Thyroid gland (tissue), 4 donors: ENCODE data around the gene NUP62. TPM values are rescaled to one million over a fixed set of nuclear protein-coding genes. Genes with fewer than 3 reads are reported as not detected.
"Not testable (repeated sequence)": the region's sequence is repeated elsewhere in the genome, so short reads cannot be mapped to it uniquely, and the experiment has no call there.

Experiments
- DNase-seq, 2 donors: peaks; one replicate each; pipeline ENCODE4 v3.0.0-alpha.2; 2019
- H3K27ac ChIP-seq, 3 donors: fragments of 200-600 bp; sonication (generic); 1 replicate in 2 of 3; 2 replicates in 1 of 3; pipeline ENCODE4 v1.5.1; 2016 to 2019; ENCODE audit warnings: mild to moderate bottlenecking in 1 of 3, moderate library complexity in 1 of 3
- H3K27me3 ChIP-seq: fragments of 200-600 bp; sonication (generic); one replicate; pipeline ENCODE4 v1.5.1; 2019
- H3K36me3 ChIP-seq, 2 donors: fragments of 200-600 bp; sonication (generic); one replicate each; pipeline ENCODE4 v1.5.1; 2016 to 2019
- H3K4me1 ChIP-seq, 2 donors: fragments of 200-600 bp; sonication (generic); one replicate each; pipeline ENCODE4 v1.5.1; 2017 to 2019
- H3K4me3 ChIP-seq, 3 donors: fragments of 200-600 bp; sonication (generic); replicated peaks in 1 of 3; 1 replicate in 2 of 3; 2 replicates in 1 of 3; pipeline ENCODE4 v1.5.1; 2016; ENCODE audit warnings: mild to moderate bottlenecking in 1 of 3
- H3K9me3 ChIP-seq: fragments of 200-600 bp; sonication (generic); one replicate; pipeline ENCODE4 v1.5.1; 2017
- POLR2A ChIP-seq, 2 donors: fragments of 450-650 bp; IDR thresholded peaks; one replicate each; pipeline ENCODE4 v1.6.1; 2017; ENCODE audit warnings: antibody characterized with exemption in 2 of 2, mild to moderate bottlenecking in 2 of 2, moderate library complexity in 1 of 2
- WGBS, 2 donors: methylation state at CpG; one replicate each; pipeline ENCODE4 v1.1.5; 2017; 5-methylcytosine and 5-hydroxymethylcytosine counted together
- intact Hi-C: fragments of 100-400 bp; cut with DNase I; formaldehyde crosslinking; loops from one replicate; pipeline ENCODE4 v1.15.1; 2023
- total RNA-seq, 4 donors: library from RNA; depleted of rRNA; stranded (reverse); fragments of >200 nt; gene quantifications; one replicate each; pipeline ENCODE4 v1.2.3, GENCODE V29; 2016
- TF ChIP-seq, protein P1 (sequence below), 6 experiments: fragments of 200-600 bp in 3 of 6; fragments of 450-650 bp in 3 of 6; sonication (generic) in 3 of 6; IDR thresholded peaks; one replicate each; pipeline ENCODE4 v1.5.1; 2016 to 2019; ENCODE audit warnings: antibody characterized with exemption in 6 of 6, mild to moderate bottlenecking in 2 of 6, inconsistent platforms in 1 of 6, moderate library complexity in 1 of 6

Gene NUP62
- total RNA-seq, 4 donors from 2014 or later = 27.5 to 32.3 (median 30.5) TPM

DNA sequence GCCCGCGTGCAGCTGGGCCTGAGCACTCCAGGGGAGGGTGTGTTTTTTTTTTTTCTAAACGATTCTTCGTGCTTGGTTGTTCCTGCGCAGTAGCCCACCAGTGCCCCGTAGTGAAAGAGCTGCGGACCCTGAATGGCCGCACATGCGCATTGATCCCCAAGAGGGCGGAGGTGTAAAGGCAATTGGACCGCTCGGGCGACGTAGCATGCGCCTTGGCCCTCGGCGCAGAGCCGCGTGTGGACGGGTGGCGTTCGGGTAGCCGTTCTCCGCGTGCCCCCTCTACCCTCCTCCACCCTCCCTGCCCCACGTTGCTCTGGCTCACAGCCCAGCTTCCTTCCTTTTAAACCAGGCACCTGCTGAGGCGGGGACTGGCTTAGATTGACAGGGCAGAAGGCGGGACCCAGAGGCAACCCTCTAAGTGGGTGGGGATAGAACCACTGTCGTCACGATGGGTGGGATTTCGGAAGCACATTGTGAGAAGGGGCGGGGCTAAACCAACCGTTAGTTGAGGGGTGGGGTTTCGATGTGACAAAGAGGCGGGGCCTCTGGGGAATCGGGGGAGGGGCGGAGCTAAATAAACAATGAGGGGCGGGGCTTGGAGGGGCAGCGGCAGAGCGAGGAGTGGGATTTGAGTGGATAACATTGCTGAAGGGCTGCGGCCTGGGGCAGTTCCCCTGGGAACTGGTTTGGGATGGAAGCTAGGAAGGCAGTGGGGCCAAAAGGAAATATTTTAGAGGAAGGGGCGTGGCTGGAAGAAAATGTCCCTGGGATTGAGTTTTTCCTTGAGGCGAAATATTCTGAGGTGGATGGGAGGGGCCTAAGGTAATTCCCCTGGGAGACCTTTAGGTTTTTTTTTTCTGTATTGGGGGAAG is 543 bp upstream of the NUP62 start:
- Histone ChIP-seq H3K27ac (peak overlapping the region; percentile 72 to 91 (median 89)), H3K36me3 (no peaks in the 10 kb centered on the region), H3K9me3 (no peaks in the 10 kb centered on the region), H3K27me3 (no peaks in the 10 kb centered on the region), H3K4me1 (peaks cover 0 to 20% of the 10 kb centered on the region in 2 donors), H3K4me3 (peak overlapping the region in 2 of 3 donors; percentile 73 to 86)
- 4% methylated on average over 30 to 42 of the region's 43 CpGs for WGBS, 2 donors
- TF ChIP-seq, protein P1, sequence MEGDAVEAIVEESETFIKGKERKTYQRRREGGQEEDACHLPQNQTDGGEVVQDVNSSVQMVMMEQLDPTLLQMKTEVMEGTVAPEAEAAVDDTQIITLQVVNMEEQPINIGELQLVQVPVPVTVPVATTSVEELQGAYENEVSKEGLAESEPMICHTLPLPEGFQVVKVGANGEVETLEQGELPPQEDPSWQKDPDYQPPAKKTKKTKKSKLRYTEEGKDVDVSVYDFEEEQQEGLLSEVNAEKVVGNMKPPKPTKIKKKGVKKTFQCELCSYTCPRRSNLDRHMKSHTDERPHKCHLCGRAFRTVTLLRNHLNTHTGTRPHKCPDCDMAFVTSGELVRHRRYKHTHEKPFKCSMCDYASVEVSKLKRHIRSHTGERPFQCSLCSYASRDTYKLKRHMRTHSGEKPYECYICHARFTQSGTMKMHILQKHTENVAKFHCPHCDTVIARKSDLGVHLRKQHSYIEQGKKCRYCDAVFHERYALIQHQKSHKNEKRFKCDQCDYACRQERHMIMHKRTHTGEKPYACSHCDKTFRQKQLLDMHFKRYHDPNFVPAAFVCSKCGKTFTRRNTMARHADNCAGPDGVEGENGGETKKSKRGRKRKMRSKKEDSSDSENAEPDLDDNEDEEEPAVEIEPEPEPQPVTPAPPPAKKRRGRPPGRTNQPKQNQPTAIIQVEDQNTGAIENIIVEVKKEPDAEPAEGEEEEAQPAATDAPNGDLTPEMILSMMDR (IDR thresholded peaks at IDR 0.05) = peak in 2 of 6 experiments; percentile 16 to 24
- TF ChIP-seq POLR2A (IDR thresholded peaks at IDR 0.05) = peak in 1 of 2 donors; percentile 46
- intact Hi-C loops = no loop called here
- DNase-seq = peak; percentile 87 to 89

DNA sequence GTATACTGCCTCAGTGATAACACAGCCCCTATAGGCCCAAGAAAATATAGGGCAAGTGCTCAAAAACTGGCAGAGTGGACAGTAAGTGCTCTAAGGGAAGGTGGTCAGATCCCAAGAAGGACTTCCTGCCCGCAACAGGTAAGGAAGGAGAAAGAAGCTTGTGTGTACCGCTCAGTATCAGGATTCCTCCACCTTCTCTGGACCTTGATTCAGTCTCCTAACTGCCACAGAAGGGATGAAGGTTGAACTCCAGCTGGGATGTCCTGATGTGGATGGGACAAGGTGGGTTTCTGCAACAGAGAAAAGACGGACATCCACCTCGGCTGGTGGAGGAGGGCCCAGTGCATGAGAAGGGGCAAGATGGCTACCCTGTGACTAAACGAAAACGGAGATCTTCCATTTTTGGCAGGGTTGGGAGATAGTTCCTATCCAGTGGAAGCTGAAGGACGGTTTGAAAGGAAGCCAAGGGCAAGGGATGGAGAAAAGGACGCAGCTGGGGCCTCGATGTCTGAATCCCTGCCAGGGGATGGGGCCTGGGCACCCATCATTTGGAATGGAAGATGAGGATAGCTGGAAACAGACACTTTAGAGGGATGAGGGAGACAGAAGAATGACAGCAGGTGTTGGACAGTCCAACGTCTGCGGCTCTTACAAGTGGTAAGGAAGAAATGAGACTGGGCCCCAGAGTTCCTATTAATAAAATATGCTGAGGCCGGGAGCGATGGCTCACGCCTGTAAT is 1.6 kb downstream of the NUP62 start:
- H3K36me3 ChIP-seq = peaks cover 4 to 10% of the 10 kb centered on the region in 2 donors
- intact Hi-C loops = no loop called here
- 78 to 80% methylated on average over 14 of the region's 14 CpGs for WGBS, 2 donors

DNA sequence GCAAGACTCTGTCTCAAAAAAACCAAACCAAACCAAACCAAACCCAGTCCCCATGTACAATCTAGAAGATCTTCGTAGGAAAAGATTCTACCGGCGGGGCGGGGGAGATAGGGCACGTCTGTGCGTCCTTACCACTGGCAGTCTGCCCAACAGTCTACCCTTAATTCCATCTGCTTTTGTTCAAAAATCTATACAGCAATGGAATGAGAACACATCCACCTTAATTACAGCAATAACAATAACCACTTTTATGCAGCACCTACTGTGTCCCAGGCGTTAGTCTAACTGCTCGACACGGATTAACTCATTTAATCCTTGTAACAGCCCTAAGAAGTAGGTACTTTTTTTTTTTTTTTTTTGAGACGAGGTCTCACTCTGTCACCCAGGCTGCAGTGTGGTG is 2.8 kb downstream of the NUP62 start:
- 91 to 96% methylated on average over 10 of the region's 10 CpGs for WGBS, 2 donors
- TF ChIP-seq, protein P1 (IDR thresholded peaks at IDR 0.05) = no peak
- TF ChIP-seq POLR2A (IDR thresholded peaks at IDR 0.05) = no peak
- Histone ChIP-seq H3K4me1 (peaks cover 0 to 20% of the 10 kb centered on the region in 2 donors), H3K36me3 (peaks cover 4 to 10% of the 10 kb centered on the region in 2 donors), H3K4me3 (no peak overlapping the region), H3K27ac (no peak overlapping the region), H3K27me3 (no peaks in the 10 kb centered on the region), H3K9me3 (no peaks in the 10 kb centered on the region)
- intact Hi-C loops = no loop called here
- no peak for DNase-seq

More for the DNA sequence above, 1.6 kb downstream of the NUP62 start:
- Histone ChIP-seq H3K4me1 (peaks cover 0 to 20% of the 10 kb centered on the region in 2 donors), H3K9me3 (no peaks in the 10 kb centered on the region), H3K4me3 (no peak overlapping the region), H3K27me3 (no peaks in the 10 kb centered on the region), H3K27ac (no peak overlapping the region)
- TF ChIP-seq, protein P1 (IDR thresholded peaks at IDR 0.05) = no peak
- no peak for DNase-seq

DNA sequence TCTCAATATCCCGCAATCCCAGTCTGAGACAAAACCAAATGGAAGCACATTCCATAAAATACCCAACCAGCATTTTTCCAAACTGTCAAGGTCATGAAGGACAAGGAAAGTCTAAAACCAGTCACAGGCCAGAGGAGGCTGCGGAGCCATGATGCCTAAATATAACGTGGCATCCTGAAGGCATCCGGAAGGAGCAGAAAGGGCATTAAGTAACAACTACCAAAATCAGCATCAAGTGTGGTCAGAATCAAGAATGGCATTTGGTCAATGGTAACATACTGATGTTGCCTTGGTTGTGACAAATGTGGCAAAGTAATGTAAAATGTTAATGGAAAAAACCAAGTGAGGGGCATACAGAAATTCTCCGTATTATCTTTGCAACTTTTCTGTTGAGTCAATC is 3.8 kb downstream of the NUP62 start:
- Histone ChIP-seq H3K27ac (no peak overlapping the region), H3K4me3 (no peak overlapping the region), H3K27me3 (no peaks in the 10 kb centered on the region), H3K9me3 (no peaks in the 10 kb centered on the region), H3K36me3 (peaks cover 4 to 10% of the 10 kb centered on the region in 2 donors), H3K4me1 (peaks cover 0 to 19% of the 10 kb centered on the region in 2 donors)
- 96 to 98% methylated on average over 5 of the region's 5 CpGs for WGBS, 2 donors
- intact Hi-C loops = no loop called here
- no peak for DNase-seq
- TF ChIP-seq, protein P1 (IDR thresholded peaks at IDR 0.05) = no peak
- no peak for TF ChIP-seq POLR2A (IDR thresholded peaks at IDR 0.05)

DNA sequence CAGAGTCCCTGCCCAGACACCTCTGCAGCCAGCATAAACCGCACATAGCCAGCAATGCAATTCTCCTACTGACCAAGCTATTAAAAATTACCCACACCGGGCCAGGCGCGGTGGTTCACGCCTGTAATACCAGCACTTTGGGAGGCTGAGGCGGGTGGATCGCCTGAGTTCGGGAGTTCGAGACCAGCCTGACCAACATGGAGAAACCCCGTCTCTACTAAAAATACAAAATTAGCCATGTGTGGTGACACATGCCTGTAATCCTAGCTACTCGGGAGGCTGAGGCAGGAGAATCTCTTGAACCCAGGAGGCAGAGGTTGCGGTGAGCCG is 4.5 kb downstream of the NUP62 start:
- H3K4me3 ChIP-seq, intact Hi-C loops, H3K9me3 ChIP-seq, H3K36me3 ChIP-seq, DNase-seq, H3K27ac ChIP-seq, H3K27me3 ChIP-seq: not testable (repeated sequence)
- H3K4me1 ChIP-seq = peaks cover 0 to 12% of the 10 kb centered on the region in 2 donors
- WGBS, 2 donors = 90 to 91% methylated on average over 13 of the region's 13 CpGs
